H1 (cell line): ENCODE data around the gene CCDC138. TPM values are rescaled to one million over a fixed set of nuclear protein-coding genes. Genes with fewer than 3 reads are reported as not detected.

Experiments used
- CHD2 ChIP-seq: IDR thresholded peaks from 2 replicates; pipeline ENCODE4 v1.6.1; 2012; ENCODE audit warnings: low read length, improper control_type of control experiment
- CREB1 ChIP-seq: IDR thresholded peaks from 2 replicates; pipeline ENCODE4 v1.6.1; 2012; ENCODE audit warnings: inconsistent platforms
- EP300 ChIP-seq, 2 experiments: IDR thresholded peaks; 1 replicate in 1 of 2; 2 replicates in 1 of 2; pipeline ENCODE4 v1.6.1; 2011 to 2012; ENCODE audit warnings: low read depth in 2 of 2, low read length in 2 of 2, mild to moderate bottlenecking in 2 of 2, borderline replicate concordance in 1 of 2, inconsistent platforms in 1 of 2, moderate library complexity in 1 of 2
- HDAC2 ChIP-seq, 2 experiments: fragments of 300-600 bp in 1 of 2; sonication (generic) in 1 of 2; IDR thresholded peaks; 2 replicates each; pipeline ENCODE4 v1.6.1; 2011 to 2012; ENCODE audit warnings: low read depth in 2 of 2, low read length in 2 of 2, mild to moderate bottlenecking in 2 of 2, moderate library complexity in 2 of 2, borderline replicate concordance in 1 of 2, inconsistent platforms in 1 of 2
- KDM5A ChIP-seq: fragments of 200-600 bp; IDR thresholded peaks from 2 replicates; pipeline ENCODE4 v1.7.1; 2012; ENCODE audit warnings: mild to moderate bottlenecking, low read length, inconsistent platforms, mixed read lengths
- NANOG ChIP-seq: IDR thresholded peaks from 2 replicates; pipeline ENCODE4 v1.6.1; 2011; ENCODE audit warnings: low read length, low read depth, mild to moderate bottlenecking, inconsistent platforms; ENCODE audit not compliant: insufficient read depth, poor library complexity, severe bottlenecking
- POLR2AphosphoS5 ChIP-seq: IDR thresholded peaks from 2 replicates; pipeline ENCODE4 v1.6.1; 2011; ENCODE audit warnings: low read depth, low read length
- RBBP5 ChIP-seq: IDR thresholded peaks from 2 replicates; pipeline ENCODE4 v1.7.1; 2012; ENCODE audit warnings: low read depth, mild to moderate bottlenecking, inconsistent platforms, low read length, moderate library complexity, borderline replicate concordance
- TBP ChIP-seq: IDR thresholded peaks from 2 replicates; pipeline ENCODE4 v1.6.1; 2011; ENCODE audit warnings: low read depth, low read length, improper control_type of control experiment
- TCF12 ChIP-seq: IDR thresholded peaks from 2 replicates; pipeline ENCODE4 v1.6.1; 2011; ENCODE audit warnings: low read depth, mild to moderate bottlenecking, low read length
- polyA plus RNA-seq, 7 experiments: library from polyadenylated mRNA; depleted of rRNA in 3 of 7; stranded (reverse) in 5 of 7; unstranded in 2 of 7; fragments of >200 nt in 5 of 7; fragments of 200-250 nt in 2 of 7; gene quantifications; 1 replicate in 5 of 7; 2 replicates in 1 of 7; 4 replicates in 1 of 7; pipeline versions ENCODE4 v1.2.1 to v1.2.3, GENCODE V29; 2011 to 2013; ENCODE audit warnings: missing spikeins in 2 of 7, mixed read lengths in 2 of 7
- total RNA-seq: library from RNA; stranded (reverse); fragmentation: NEBNext Ultra II Directional; extraction: Animal tissue kit (Norgen Biotek cat#: 25700); gene quantifications from 2 replicates; pipeline ENCODE4 v1.2.1, GENCODE V29; 2021
- TF ChIP-seq, protein P1 (sequence below): IDR thresholded peaks from 2 replicates; pipeline ENCODE4 v1.6.1; 2012; ENCODE audit warnings: inconsistent platforms
- TF ChIP-seq, protein P2 (sequence below): IDR thresholded peaks from 2 replicates; pipeline ENCODE4 v1.6.1; 2012; ENCODE audit warnings: inconsistent platforms

Gene CCDC138
- total and polyA plus RNA-seq, 2 of the 8 experiments (the other 6 are each of a cell fraction or from before 2014, with no cell fraction given), result 8.3 to 29.8 TPM

DNA sequence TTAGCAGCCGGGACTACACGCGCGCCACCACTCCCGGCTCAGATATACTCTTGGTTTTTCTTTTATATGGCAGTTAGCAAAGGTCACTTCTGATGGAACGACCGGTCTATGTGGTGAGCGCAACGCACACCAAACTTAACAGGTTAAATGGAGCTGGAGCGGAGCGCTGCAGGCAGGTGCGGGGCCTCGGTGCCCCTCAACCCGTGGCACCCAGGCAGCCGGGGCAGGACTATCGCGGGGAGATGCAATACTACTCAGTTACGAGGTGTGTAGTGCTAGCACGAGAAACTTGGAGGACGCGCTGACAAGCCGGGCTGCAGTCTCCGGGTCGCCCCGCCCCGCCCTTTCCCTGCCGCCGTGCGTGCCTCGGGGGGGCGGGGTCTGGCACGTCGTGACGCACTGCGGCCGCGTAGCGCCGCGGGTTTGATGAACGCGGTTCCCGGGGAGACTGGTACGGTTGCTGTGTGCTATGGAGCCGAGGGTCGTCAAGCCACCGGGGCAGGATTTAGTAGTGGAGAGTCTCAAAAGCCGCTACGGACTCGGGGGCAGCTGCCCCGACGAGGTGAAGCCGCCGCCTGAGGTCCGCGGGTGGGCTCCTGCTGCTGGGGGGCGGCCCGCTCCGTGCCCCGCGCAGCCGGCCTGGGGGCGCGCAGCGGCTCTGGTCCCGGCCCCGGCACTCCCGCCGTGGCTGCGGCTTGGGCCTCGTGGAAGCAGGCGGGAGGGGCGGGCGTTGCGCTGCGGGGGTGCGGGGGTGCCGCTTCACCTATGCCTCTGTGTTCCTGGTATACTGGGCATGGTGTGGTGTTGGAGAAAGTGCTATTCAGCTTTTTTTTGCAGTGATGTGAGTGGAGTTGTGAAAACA is at the start of gene CCDC138 (continued):
- TF ChIP-seq KDM5A (no peak), HDAC2 (IDR thresholded peaks at IDR 0.05; ENCODE audit: borderline replicate concordance in 1 of 2, low read depth in 2 of 2, low read length in 2 of 2) (0 out of 4 replicates have a peak, but pooled peaks of 1 of the 2 experiments have one; percentile 3), NANOG (peak; percentile 1), TBP (peak; percentile 78; the same call in 1 of the 2 replicates), RBBP5 (peak; percentile 71), EP300 (IDR thresholded peaks at IDR 0.05; ENCODE audit: borderline replicate concordance in 1 of 2, low read depth in 2 of 2, low read length in 2 of 2) (no peak), TCF12 (no peak), CREB1 (peak; percentile 89), CHD2 (peak; percentile 2; the same call in 1 of the 2 replicates), POLR2AphosphoS5 (peak; percentile 91)
- TF ChIP-seq, protein P1, sequence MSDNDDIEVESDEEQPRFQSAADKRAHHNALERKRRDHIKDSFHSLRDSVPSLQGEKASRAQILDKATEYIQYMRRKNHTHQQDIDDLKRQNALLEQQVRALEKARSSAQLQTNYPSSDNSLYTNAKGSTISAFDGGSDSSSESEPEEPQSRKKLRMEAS, result peak; percentile 65
- TF ChIP-seq, protein P2, sequence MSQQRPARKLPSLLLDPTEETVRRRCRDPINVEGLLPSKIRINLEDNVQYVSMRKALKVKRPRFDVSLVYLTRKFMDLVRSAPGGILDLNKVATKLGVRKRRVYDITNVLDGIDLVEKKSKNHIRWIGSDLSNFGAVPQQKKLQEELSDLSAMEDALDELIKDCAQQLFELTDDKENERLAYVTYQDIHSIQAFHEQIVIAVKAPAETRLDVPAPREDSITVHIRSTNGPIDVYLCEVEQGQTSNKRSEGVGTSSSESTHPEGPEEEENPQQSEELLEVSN, result peak; percentile 41
